Activated CD8-positive, alpha-beta memory T cell treated with anti-CD3 and anti-CD28 coated beads for 36 hours (primary cell): ENCODE measurements around the gene CDK5. TPM values are rescaled to one million over a fixed set of nuclear protein-coding genes. Genes with fewer than 3 reads are reported as not detected.

Experiments used
- CTCF ChIA-PET: fragments of 350-600 bp; sonication (Branson Sonifier 250); formaldehyde crosslinking; loops from one replicate; lab custom pipeline; 2021; ENCODE audit warnings: antibody characterized with exemption; lab: Charles Lee
- POLR2A ChIA-PET: fragments of 350-600 bp; sonication (Branson Sonifier 250); formaldehyde crosslinking; loops from one replicate; lab custom pipeline; 2021; ENCODE audit warnings: antibody characterized with exemption; lab: Charles Lee
- total RNA-seq, 2 experiments: library from RNA; stranded (reverse); gene quantifications; one replicate each; pipeline ENCODE4 v1.2.3, GENCODE V29; 2021

Gene CDK5
- total RNA-seq, 2 experiments from 2014 or later, result 19.0 to 21.2 TPM

GRCh38 chr7:151064454-151064853 is 6.8 kb upstream of the CDK5 start:
- ChIA-PET POLR2A (no interaction called here), CTCF (no interaction called here)

- CTCF ChIA-PET, result interaction anchor here (0.9 to 1.9 kb wide), 4 partner anchors 9 to 47 kb away, joined by 3 to 7 read pairs (median 4); partner anchors contain the start of gene FASTK
Measured at GRCh38 chr7:151063212-151063561, 5.5 kb upstream of the CDK5 start.

GRCh38 chr7:151062399-151063211 is 4.9 kb upstream of the CDK5 start:
- ChIA-PET CTCF (interaction anchor here (0.7 to 1.9 kb wide), 5 partner anchors 10 to 235 kb away, joined by 3 to 7 read pairs (median 4); partner anchors contain the start of gene FASTK), POLR2A (interaction anchor here (0.6 kb wide), 1 partner anchor 240 kb away, joined by 3 read pairs; no protein-coding TSS in a partner anchor)

More at GRCh38 chr7:151063212-151063561, 5.5 kb upstream of the CDK5 start:
- POLR2A ChIA-PET, result interaction anchor here (0.6 kb wide), 1 partner anchor 240 kb away, joined by 3 read pairs; no protein-coding TSS in a partner anchor

- CTCF ChIA-PET, result interaction anchor here (1.5 to 1.9 kb wide), 3 partner anchors 12 to 48 kb away, joined by 3 to 7 read pairs (median 4); partner anchors contain the start of gene FASTK
- POLR2A ChIA-PET, result no interaction called here
Measured at GRCh38 chr7:151062111-151062398, 4.4 kb upstream of the CDK5 start.

- ChIA-PET POLR2A (interaction anchor here (0.6 kb wide), 1 partner anchor 36 kb away, joined by 3 read pairs; no protein-coding TSS in a partner anchor), CTCF (interaction anchor here (1.5 to 1.9 kb wide), 5 partner anchors 13 to 99 kb away, joined by 3 to 7 read pairs (median 4); partner anchors contain the start of gene FASTK)
Measured at GRCh38 chr7:151061213-151062110, 3.8 kb upstream of the CDK5 start.

GRCh38 chr7:151060416-151061212 is 2.9 kb upstream of the CDK5 start:
- ChIA-PET POLR2A (interaction anchor here (0.6 to 0.7 kb wide), 4 partner anchors 24 to 105 kb away, joined by 3 read pairs; no protein-coding TSS in a partner anchor), CTCF (interaction anchor here (0.6 to 1.5 kb wide), 7 partner anchors 8 to 243 kb away, joined by 3 to 6 read pairs (median 4); partner anchors contain the start of gene FASTK)

GRCh38 chr7:151060113-151060415 is 2.4 kb upstream of the CDK5 start:
- ChIA-PET CTCF (interaction anchor here (1.0 to 1.5 kb wide), 5 partner anchors 9 to 97 kb away, joined by 3 to 6 read pairs (median 3); partner anchors contain the start of gene FASTK), POLR2A (interaction anchor here (0.6 to 0.7 kb wide), 3 partner anchors 25 to 106 kb away, joined by 3 read pairs; no protein-coding TSS in a partner anchor)

- ChIA-PET POLR2A (interaction anchor here (0.6 to 1.2 kb wide), 4 partner anchors 9 to 40 kb away, joined by 3 to 4 read pairs (median 3); no protein-coding TSS in a partner anchor), CTCF (interaction anchor here (1.0 to 2.4 kb wide), 6 partner anchors 9 to 110 kb away, joined by 3 to 7 read pairs (median 3); partner anchors contain the start of genes AGAP3 and FASTK)
Measured at GRCh38 chr7:151059367-151060112, 1.8 kb upstream of the CDK5 start, which contains the start of gene SLC4A2. TSS of gene SLC4A2 (plus strand) at chr7:151059589. CDS start at chr7:151061988, 2,399 bp downstream.

GRCh38 chr7:151058781-151059366 is 1.2 kb upstream of the CDK5 start:
- ChIA-PET CTCF (interaction anchor here (1.2 to 2.4 kb wide), 5 partner anchors 27 to 111 kb away, joined by 3 to 7 read pairs (median 3); partner anchors contain the start of genes ABCB8 and AGAP3), POLR2A (interaction anchor here (0.6 to 1.2 kb wide), 3 partner anchors 9 to 40 kb away, joined by 3 to 4 read pairs (median 3); no protein-coding TSS in a partner anchor)

- ChIA-PET CTCF (interaction anchor here (1.0 to 2.4 kb wide), 6 partner anchors 27 to 111 kb away, joined by 3 to 7 read pairs (median 3); partner anchors contain the start of genes ABCB8 and AGAP3), POLR2A (interaction anchor here (0.6 to 1.2 kb wide), 3 partner anchors 10 to 30 kb away, joined by 3 to 4 read pairs (median 3); partner anchors contain the start of gene ABCB8)
Measured at GRCh38 chr7:151057989-151058780, 488 bp upstream of the CDK5 start.

GRCh38 chr7:151056666-151057505 is 811 bp downstream of the CDK5 start:
- ChIA-PET POLR2A (no interaction called here), CTCF (interaction anchor here (1.0 to 2.4 kb wide), 3 partner anchors 29 to 58 kb away, joined by 3 to 7 read pairs (median 3); partner anchors contain the start of genes ABCB8 and AGAP3)

GRCh38 chr7:151056283-151056665 is 1.4 kb downstream of the CDK5 start:
- ChIA-PET POLR2A (no interaction called here), CTCF (interaction anchor here (1.4 kb wide), 1 partner anchor 28 kb away, joined by 3 read pairs; the partner anchor contains the start of gene ABCB8)

GRCh38 chr7:151053751-151054150 is 3.9 kb downstream of the CDK5 start:
- CTCF ChIA-PET, result interaction anchor here (0.6 kb wide), 1 partner anchor 1284 kb away, joined by 3 read pairs; no protein-coding TSS in a partner anchor

GRCh38 chr7:151053096-151053495 is 4.6 kb downstream of the CDK5 start:
- ChIA-PET POLR2A (no interaction called here), CTCF (no interaction called here)

More at GRCh38 chr7:151053751-151054150, 3.9 kb downstream of the CDK5 start:
- POLR2A ChIA-PET, result no interaction called here

- POLR2A ChIA-PET, result interaction anchor here (0.9 to 1.4 kb wide), 3 partner anchors 11 to 18 kb away, joined by 3 to 10 read pairs (median 4); no protein-coding TSS in a partner anchor
Measured at GRCh38 chr7:151051108-151051507, 6.6 kb downstream of the CDK5 start.

More at GRCh38 chr7:151051108-151051507, 6.6 kb downstream of the CDK5 start:
- CTCF ChIA-PET, result interaction anchor here (1.0 kb wide), 1 partner anchor 65 kb away, joined by 3 read pairs; no protein-coding TSS in a partner anchor
